Measurements from ENCODE around the gene ZC3H12C. TPM values are rescaled to one million over a fixed set of nuclear protein-coding genes. Genes with fewer than 3 reads are reported as not detected.

Gene ZC3H12C
- total RNA-seq, 1 donor from 2014 or later: 9.7 TPM

GRCh38 chr11:110198031-110198729 lies 105.0 kb downstream of the ZC3H12C start:
- no peak for DNase-seq (ENCODE audit: extremely low spot score, unreplicated experiment)
- H3K27me3 Mint-ChIP-seq (ENCODE audit: unreplicated experiment): no peaks in the 10 kb centered on the region
- no peak overlapping the region for H3K4me3 Mint-ChIP-seq (ENCODE audit: unreplicated experiment)
- H3K27ac Mint-ChIP-seq (ENCODE audit: unreplicated experiment): no peak overlapping the region
- no peaks in the 10 kb centered on the region for H3K36me3 Mint-ChIP-seq (ENCODE audit: unreplicated experiment)
- peaks cover 24% of the 10 kb centered on the region for H3K4me1 Mint-ChIP-seq (ENCODE audit: unreplicated experiment)
- no peaks in the 10 kb centered on the region for H3K9me3 Mint-ChIP-seq (ENCODE audit: unreplicated experiment)
- TF ChIP-seq CTCF (IDR thresholded peaks at IDR 0.05): no peak

- Mint-ChIP-seq H3K9me3 (ENCODE audit: unreplicated experiment) (no peaks in the 10 kb centered on the region), H3K27me3 (ENCODE audit: unreplicated experiment) (no peaks in the 10 kb centered on the region), H3K4me3 (ENCODE audit: unreplicated experiment) (no peak overlapping the region), H3K36me3 (ENCODE audit: unreplicated experiment) (no peaks in the 10 kb centered on the region), H3K27ac (ENCODE audit: unreplicated experiment) (no peak overlapping the region), H3K4me1 (ENCODE audit: unreplicated experiment) (peaks cover 21% of the 10 kb centered on the region)
- DNase-seq (ENCODE audit: extremely low spot score, unreplicated experiment): no peak
- TF ChIP-seq CTCF (IDR thresholded peaks at IDR 0.05): no peak
These were observed 106.2 kb downstream of the ZC3H12C start for GRCh38 chr11:110199184-110199981.

- no peak overlapping the region for H3K4me3 Mint-ChIP-seq (ENCODE audit: unreplicated experiment)
These were observed 107.0 kb downstream of the ZC3H12C start for GRCh38 chr11:110200241-110200640.

GRCh38 chr11:110200836-110201235 lies 107.6 kb downstream of the ZC3H12C start:
- Mint-ChIP-seq H3K36me3 (ENCODE audit: unreplicated experiment) (no peaks in the 10 kb centered on the region), H3K27me3 (ENCODE audit: unreplicated experiment) (no peaks in the 10 kb centered on the region), H3K4me1 (ENCODE audit: unreplicated experiment) (peaks cover 11% of the 10 kb centered on the region), H3K9me3 (ENCODE audit: unreplicated experiment) (no peaks in the 10 kb centered on the region), H3K4me3 (ENCODE audit: unreplicated experiment) (no peak overlapping the region), H3K27ac (ENCODE audit: unreplicated experiment) (no peak overlapping the region)
- no peak for TF ChIP-seq CTCF (IDR thresholded peaks at IDR 0.05)
- no peak for DNase-seq (ENCODE audit: extremely low spot score, unreplicated experiment)

More at GRCh38 chr11:110200241-110200640, 107.0 kb downstream of the ZC3H12C start:
- H3K27ac Mint-ChIP-seq (ENCODE audit: unreplicated experiment): no peak overlapping the region
- H3K36me3 Mint-ChIP-seq (ENCODE audit: unreplicated experiment): no peaks in the 10 kb centered on the region
- DNase-seq (ENCODE audit: extremely low spot score, unreplicated experiment): no peak
- no peaks in the 10 kb centered on the region for H3K27me3 Mint-ChIP-seq (ENCODE audit: unreplicated experiment)
- peaks cover 17% of the 10 kb centered on the region for H3K4me1 Mint-ChIP-seq (ENCODE audit: unreplicated experiment)
- H3K9me3 Mint-ChIP-seq (ENCODE audit: unreplicated experiment): no peaks in the 10 kb centered on the region
- TF ChIP-seq CTCF (IDR thresholded peaks at IDR 0.05): no peak

- Mint-ChIP-seq H3K27ac (ENCODE audit: unreplicated experiment) (no peak overlapping the region), H3K4me1 (ENCODE audit: unreplicated experiment) (peaks cover 5% of the 10 kb centered on the region), H3K9me3 (ENCODE audit: unreplicated experiment) (no peaks in the 10 kb centered on the region), H3K4me3 (ENCODE audit: unreplicated experiment) (no peak overlapping the region), H3K36me3 (ENCODE audit: unreplicated experiment) (no peaks in the 10 kb centered on the region), H3K27me3 (ENCODE audit: unreplicated experiment) (no peaks in the 10 kb centered on the region)
- DNase-seq (ENCODE audit: extremely low spot score, unreplicated experiment): no peak
- TF ChIP-seq CTCF (IDR thresholded peaks at IDR 0.05): no peak
These were observed 113.9 kb downstream of the ZC3H12C start for GRCh38 chr11:110207123-110207522.

Measured in osteocyte (in vitro differentiated cells).